GM19467 (cell line): ENCODE results near the gene HCRTR2.

Source experiments
- ATAC-seq: cut with Tn5 transposase; IDR thresholded peaks from one replicate; pipeline ENCODE4 v1.9.1; 2021; ENCODE audit warnings: mild to moderate bottlenecking, moderate library complexity; ENCODE audit not compliant: unreplicated experiment

The HCRTR2 gene

GRCh38 chr6:55319961-55320695 is 145.8 kb downstream of the HCRTR2 start:
- no peak for ATAC-seq

GRCh38 chr6:55320696-55321086 is 146.4 kb downstream of the HCRTR2 start:
- ATAC-seq: no peak

GRCh38 chr6:55327169-55327568 is 152.9 kb downstream of the HCRTR2 start, which contains the start of gene GFRAL:
Gene GFRAL, plus strand, starts transcription at chr6:55327469. Its CDS starts 86 bp downstream, at chr6:55327555.
- no peak for ATAC-seq
